ENCODE data around the gene RASSF1.
"Not testable (repeated sequence)": the region's sequence is repeated elsewhere in the genome, so short reads cannot be mapped to it uniquely, and the experiment has no call there.

The RASSF1 gene

DNA sequence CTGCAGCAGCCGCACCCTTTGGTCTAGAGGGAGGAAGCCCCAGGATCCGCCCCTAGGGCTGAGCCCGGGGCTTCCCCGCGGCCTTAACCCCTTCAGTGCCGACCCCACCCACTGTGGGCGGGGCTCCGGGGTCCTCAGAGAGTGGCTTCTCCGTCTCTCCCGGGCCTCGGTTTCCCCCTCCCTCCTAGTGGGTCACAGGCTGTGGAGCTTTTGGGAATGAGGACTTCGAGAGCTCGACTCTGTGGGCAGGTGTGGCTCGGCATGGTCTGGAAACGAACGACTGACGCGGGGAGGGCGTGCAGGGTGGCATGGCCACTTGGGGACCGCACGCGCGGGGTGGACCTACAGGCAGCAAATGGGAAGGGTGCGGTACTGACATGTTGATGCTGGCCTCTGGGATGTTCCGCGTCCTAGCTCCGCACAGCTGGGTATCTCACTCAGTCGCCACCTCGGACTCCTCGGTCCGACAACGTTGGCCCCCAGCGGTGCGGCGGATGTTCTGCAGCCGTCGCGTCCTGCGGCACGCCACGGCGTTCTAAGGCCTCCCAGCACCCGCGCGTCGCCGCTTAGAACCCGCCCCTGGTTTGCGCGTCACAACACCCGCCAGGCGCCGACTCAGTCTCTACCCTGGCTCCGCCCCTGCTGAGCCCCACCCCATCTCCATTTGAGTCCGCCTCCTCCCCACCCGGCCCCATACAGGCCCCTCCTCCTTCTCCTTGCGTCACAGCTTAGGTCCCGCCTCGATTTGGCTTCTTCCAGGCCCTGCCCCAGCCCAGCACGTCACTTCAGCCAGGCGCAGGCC, 41.6 kb downstream of the RASSF1 start, which contains the start of the genes HYAL3 and NAA80:
TSS of gene HYAL3 (minus strand) at position 570 of the 802 bp plus-strand sequence. CDS start 3,803 bp downstream, outside the sequence.
TSS of gene NAA80 (minus strand) at position 570 of the 802 bp plus-strand sequence. CDS start 1,942 bp downstream, outside the sequence.
- peak; percentile 99 for DNase-seq

- DNase-seq = no peak
Measured at GRCh38 chr3:50297896-50298725, 42.5 kb downstream of the RASSF1 start.

GRCh38 chr3:50297384-50297775, 43.3 kb downstream of the RASSF1 start:
- no peak for DNase-seq

GRCh38 chr3:50296721-50297383, 43.8 kb downstream of the RASSF1 start:
- DNase-seq = no peak

DNA sequence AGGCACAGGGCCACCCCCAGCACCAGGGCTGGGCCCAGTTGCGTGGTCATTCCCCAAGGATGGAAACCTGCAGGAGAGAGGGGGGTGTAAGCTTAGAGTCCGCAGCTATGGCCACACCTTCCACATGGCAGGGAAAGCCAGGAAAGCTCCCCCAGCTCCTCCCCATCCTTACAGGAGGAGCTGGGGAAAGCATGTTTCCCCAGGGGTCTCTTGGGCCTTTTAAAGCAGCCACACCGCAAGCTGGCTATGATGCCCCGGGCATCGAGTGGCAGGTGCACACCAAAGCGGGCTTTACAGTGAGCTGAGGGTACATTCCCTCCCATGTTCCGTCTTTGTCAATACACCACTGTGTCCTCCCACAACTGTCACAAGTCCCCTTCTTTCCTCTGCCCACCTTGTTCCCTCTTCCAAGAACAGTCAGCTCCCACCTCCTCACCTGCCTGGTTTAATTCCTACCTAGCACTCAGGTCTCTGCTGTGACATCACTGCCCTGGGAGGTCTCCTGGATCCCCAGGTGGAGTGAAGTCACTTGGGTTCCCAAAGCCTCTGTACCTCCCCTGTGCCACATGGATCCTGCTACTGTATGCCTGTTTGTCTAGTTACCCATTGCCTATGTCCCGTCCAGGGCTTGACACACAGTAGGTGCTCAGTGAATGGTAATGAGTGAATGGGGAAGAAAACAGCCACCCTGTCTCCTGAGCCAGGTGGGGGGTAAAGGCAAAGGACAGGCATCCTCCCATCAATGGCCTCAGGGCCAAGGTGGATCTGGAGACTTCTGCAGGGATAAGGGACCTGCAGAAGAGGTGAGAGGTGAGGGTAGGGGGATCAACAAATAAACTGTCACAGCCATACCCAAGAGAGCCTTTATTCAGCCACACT, 44.8 kb downstream of the RASSF1 start:
- no peak for DNase-seq

GRCh38 chr3:50294492-50295403, 45.9 kb downstream of the RASSF1 start:
- no peak for DNase-seq

DNA sequence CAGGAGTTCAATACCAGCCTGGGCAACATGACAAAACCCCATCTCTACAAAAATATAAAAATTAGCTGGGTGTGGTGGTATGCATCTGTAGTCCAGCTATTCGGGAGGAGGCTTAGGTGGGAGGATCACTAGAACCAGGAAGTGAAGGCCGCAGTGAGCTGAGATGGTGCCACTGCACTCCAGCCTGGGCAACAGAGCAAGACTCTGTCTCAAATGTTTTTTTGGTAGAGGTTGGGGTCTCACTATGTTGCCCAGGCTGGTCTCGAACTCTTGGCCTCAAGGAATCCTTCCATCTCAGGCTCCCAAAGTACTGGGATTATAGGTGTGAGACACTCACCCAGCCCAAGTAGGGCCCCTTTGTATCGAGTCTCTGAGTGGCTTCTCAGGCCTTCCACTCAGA, 46.5 kb downstream of the RASSF1 start:
- DNase-seq = no peak

GRCh38 chr3:50293079-50293801, 47.4 kb downstream of the RASSF1 start:
- no peak for DNase-seq

DNA sequence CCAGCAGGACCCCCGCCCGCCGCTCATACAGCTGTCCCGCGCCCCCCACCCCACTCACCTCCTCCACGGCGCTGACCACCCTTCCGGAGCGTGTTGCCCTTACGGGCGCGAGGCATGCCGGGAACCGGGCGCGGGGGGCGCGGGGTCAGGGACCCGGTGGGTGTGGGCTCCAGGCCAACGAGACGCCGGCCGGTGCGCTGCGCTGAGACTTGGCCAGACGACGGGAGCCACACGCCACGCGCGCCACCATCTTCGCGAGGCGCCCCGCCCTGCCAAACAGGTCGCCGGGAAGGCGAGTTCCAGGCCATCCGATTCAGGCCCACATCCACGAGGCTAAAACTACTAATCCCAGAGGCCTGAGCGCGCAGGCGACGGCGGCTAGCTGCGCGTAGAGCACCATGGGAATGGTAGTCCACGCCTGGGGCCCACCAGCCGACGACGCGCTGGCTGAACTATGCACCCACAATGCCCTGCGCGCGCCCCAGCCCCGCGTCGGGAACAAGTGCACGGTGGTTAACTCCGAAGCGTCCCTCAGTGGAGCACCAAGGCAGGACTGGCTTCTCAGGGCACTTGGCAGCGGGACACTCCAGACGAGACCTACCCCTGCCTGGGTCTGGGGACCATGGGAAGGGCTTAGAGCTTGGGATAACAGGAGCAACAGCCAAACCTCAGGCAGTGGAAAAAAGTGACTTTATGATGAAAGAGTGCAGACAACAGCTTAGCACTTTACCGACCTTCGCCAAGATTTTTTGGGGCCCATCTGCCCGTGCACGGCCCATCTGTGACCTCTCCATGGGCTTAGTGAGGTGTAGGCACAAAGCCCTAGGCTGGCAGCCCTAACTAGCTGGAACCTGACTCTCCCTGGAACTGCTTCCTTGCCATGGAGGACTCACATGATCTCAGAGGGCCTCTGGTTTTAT, 48.2 kb downstream of the RASSF1 start, which contains the start of gene IFRD2:
TSS of gene IFRD2 (minus strand) at position 271 of the 920 bp plus-strand sequence. CDS start at position 116, 155 bp downstream.
- peak; percentile 98 for DNase-seq

GRCh38 chr3:50290161-50290641, 50.4 kb downstream of the RASSF1 start:
- DNase-seq = no peak

DNA sequence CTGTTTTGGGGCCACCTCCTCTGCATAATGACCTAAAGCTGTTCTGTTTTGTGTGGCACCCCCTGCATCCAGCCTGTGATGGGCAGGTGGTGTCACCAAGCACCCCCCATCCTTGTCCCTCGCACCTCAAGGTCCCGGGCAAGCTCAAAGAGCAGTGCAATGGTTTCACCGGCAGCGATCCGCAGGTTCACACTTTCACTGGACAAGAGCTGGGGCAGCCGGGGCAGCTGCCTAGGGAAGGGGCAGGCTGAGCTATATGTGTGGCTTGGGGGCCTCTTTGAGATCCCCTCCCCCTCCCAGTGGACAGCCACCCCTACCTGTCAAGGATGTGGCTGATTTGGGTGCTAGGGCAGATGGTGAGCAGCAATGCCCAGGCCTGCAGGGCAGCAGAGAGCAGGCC, 51.5 kb downstream of the RASSF1 start:
- no peak for DNase-seq

GRCh38 chr3:50288387-50289007, 52.1 kb downstream of the RASSF1 start:
- no peak for DNase-seq

DNA sequence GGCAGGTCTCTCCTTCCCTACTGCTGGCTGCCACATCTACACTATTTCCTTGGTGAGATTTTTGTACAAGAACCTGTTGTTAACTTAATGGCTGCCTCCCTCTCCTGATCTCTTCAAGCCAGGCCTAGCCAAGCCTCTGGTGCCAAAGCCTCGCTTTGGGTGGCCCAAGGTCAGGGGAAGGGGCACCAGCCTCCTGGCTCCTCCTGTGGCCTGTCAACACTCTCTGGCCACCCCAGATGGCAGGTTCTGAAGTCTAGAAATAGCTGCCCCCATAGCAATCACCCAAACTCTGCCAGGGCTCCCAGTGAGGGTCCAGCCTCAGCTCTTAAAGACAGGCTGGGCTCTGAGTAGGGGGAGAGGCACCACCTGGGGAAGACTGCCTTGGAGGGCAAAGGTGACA, 53.4 kb downstream of the RASSF1 start:
- no peak for DNase-seq

- no peak for DNase-seq
Measured at GRCh38 chr3:50286322-50287227, 54.1 kb downstream of the RASSF1 start.

DNA sequence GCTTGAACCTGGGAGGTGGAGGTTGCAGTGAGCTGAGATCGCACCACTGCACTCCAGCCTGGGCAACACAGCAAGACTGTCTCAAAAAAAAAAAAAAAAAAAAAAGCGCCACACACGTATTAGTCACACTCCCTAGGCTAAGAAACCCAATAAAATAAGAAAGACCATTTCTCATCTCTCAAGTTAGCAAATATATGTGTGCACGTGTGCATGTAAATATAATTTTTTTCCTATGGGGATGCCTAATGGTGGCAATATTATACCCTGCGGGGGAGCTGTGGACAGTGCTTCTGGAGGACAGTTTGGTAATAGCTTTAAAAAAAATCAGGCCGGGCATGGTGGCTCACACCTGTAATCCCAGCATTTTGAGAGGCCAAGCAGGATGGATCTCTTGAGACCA, 56.5 kb downstream of the RASSF1 start:
- DNase-seq = not testable (repeated sequence)

All from RPMI8226 (cell line).